ENCODE results near the gene BABAM2. TPM values are rescaled to one million over a fixed set of nuclear protein-coding genes. Genes with fewer than 3 reads are reported as not detected.

The BABAM2 gene
- total and polyA plus RNA-seq, 2 of the 4 experiments (the other 2 are of a cell fraction): 20.9 to 23.1 TPM

GRCh38 chr2:28148000-28148399 lies 257.5 kb downstream of the BABAM2 start:
- Histone ChIP-seq H3K4me3 (ENCODE audit: insufficient read depth, low read depth, low read length) (no peak overlapping the region), H2AK9ac (replicated peaks; ENCODE audit: low read depth, low read length, poor library complexity) (no peak overlapping the region), H2BK20ac (ENCODE audit: low read depth, low read length) (no peak overlapping the region), H2BK120ac (ENCODE audit: low read depth, low read length) (no peak overlapping the region), H2BK15ac (ENCODE audit: low read depth, low read length) (no peak overlapping the region), H3K4me1 (ENCODE audit: control insufficient read depth, insufficient read depth, low read length) (no peaks in the 10 kb centered on the region; the same call in 1 of the 2 replicates), H2BK5ac (ENCODE audit: low read depth, low read length, poor library complexity, severe bottlenecking) (no peak overlapping the region), H2AK5ac (ENCODE audit: low read depth, low read length) (no peak overlapping the region), H3K14ac (replicated peaks; ENCODE audit: low read depth, low read length) (no peak overlapping the region), H3K4ac (ENCODE audit: low read depth, low read length) (no peak overlapping the region), H3K4me2 (ENCODE audit: low read depth, low read length) (no peak overlapping the region), H3K18ac (ENCODE audit: low read depth, low read length) (no peak overlapping the region), H3K9me3 (ENCODE audit: control insufficient read depth, insufficient read depth, low read length) (no peaks in the 10 kb centered on the region), H3K9me1 (ENCODE audit: insufficient read depth, low read length) (no peaks in the 10 kb centered on the region; the same call in 1 of the 2 replicates), H3K23ac (ENCODE audit: low read depth, low read length) (no peak overlapping the region), H2AFZ (replicated peaks; ENCODE audit: low read length, poor library complexity) (no peak overlapping the region), H3K9ac (ENCODE audit: low read depth, low read length) (no peak overlapping the region), H4K91ac (ENCODE audit: insufficient read depth, low read depth, low read length) (no peak overlapping the region), H4K20me1 (ENCODE audit: insufficient read depth, low read length) (no peaks in the 10 kb centered on the region), H4K8ac (ENCODE audit: low read depth in 2 of 2, low read length in 2 of 2) (no peak overlapping the region), H3K36me3 (ENCODE audit: control insufficient read depth, insufficient read depth, low read length) (no peaks in the 10 kb centered on the region), H3K56ac (ENCODE audit: extremely low read depth, insufficient read depth, low read length) (no peak overlapping the region), H3K79me1 (ENCODE audit: low read depth in 1 of 2, low read length in 2 of 2) (no peaks in the 10 kb centered on the region; a peak in 1 of 4 replicates), H4K5ac (ENCODE audit: low read depth, low read length) (no peak overlapping the region), H3K27ac (ENCODE audit: insufficient read depth, low read length) (no peak overlapping the region), H3K27me3 (ENCODE audit: control insufficient read depth, insufficient read depth, low read length) (no peaks in the 10 kb centered on the region)
- dilution Hi-C loops (cut with HindIII; ENCODE audit: low sequenced_read_pairs, unreplicated experiment): no loop called here
- in situ Hi-C loops (cut with MboI; ENCODE audit: low sequenced_read_pairs): no loop called here
- ChIA-PET POLR2A (ENCODE audit: unreplicated experiment) (no interaction called here), CTCF (no interaction called here)
- no CpG with 5 or more reads among the region's 2 CpGs for WGBS, 2 experiments (ENCODE audit: extremely low coverage in 2 of 2, insufficient read length in 1 of 2)
- DNase-seq: no peak
- TF ChIP-seq RAD21 (IDR thresholded peaks at IDR 0.05; ENCODE audit: low read length): no peak
- no peak for TF ChIP-seq FOS (IDR thresholded peaks at IDR 0.05; ENCODE audit: low read depth, low read length)
- TF ChIP-seq NFE2L2 (IDR thresholded peaks at IDR 0.05; ENCODE audit: low read depth, low read length): no peak
- no peak for TF ChIP-seq POLR2A (IDR thresholded peaks at IDR 0.05; ENCODE audit: low read depth, low read length)
- TF ChIP-seq RFX5 (IDR thresholded peaks at IDR 0.05; ENCODE audit: low read depth, low read length): no peak
- TF ChIP-seq RCOR1 (IDR thresholded peaks at IDR 0.05; ENCODE audit: insufficient replicate concordance, low read length): no peak
- no peak for TF ChIP-seq USF2 (IDR thresholded peaks at IDR 0.05; ENCODE audit: low read depth, low read length)
- TF ChIP-seq BHLHE40 (IDR thresholded peaks at IDR 0.05; ENCODE audit: low read depth, low read length): no peak
- TF ChIP-seq MXI1 (IDR thresholded peaks at IDR 0.05; ENCODE audit: borderline replicate concordance, low read depth, low read length): no peak
- no peak for TF ChIP-seq SMC3 (IDR thresholded peaks at IDR 0.05; ENCODE audit: low read depth, low read length)
- TF ChIP-seq CEBPB (IDR thresholded peaks at IDR 0.05; ENCODE audit: low read depth, low read length): no peak
- TF ChIP-seq CTCF (conservative IDR thresholded peaks at IDR 0.05; ENCODE audit: low read depth, low read length): no peak
- no peak for TF ChIP-seq CHD1 (IDR thresholded peaks at IDR 0.05; ENCODE audit: low read depth, low read length)
- no peak for TF ChIP-seq MAZ (IDR thresholded peaks at IDR 0.05; ENCODE audit: borderline replicate concordance, low read depth, low read length)
- TF ChIP-seq ELK1 (IDR thresholded peaks at IDR 0.05; ENCODE audit: borderline replicate concordance, low read depth, low read length): no peak
- no peak for TF ChIP-seq MAFK (IDR thresholded peaks at IDR 0.05; ENCODE audit: low read depth, low read length)
- no peak for ATAC-seq (ENCODE audit: low read depth)
- intact Hi-C loops (cut with micrococcal nuclease): no loop called here
- no TSS peak for BruUV-seq (replicated peaks)
